Stimulated activated CD8-positive, alpha-beta memory T cell treated with anti-CD3 and anti-CD28 coated beads, Interleukin-7, amount 100 ng/mL, for 1 hour (primary cell): ENCODE results near the gene PLEKHG5.
A peak's percentile ranks its signal among the peaks of the same experiment; 100 is the strongest.

Experiments used
- DNase-seq, 2 donors: peaks; one replicate each; pipeline ENCODE4 v3.0.0-alpha.2; 2020; ENCODE audit warnings: low read depth in 2 of 2

The PLEKHG5 gene

DNA sequence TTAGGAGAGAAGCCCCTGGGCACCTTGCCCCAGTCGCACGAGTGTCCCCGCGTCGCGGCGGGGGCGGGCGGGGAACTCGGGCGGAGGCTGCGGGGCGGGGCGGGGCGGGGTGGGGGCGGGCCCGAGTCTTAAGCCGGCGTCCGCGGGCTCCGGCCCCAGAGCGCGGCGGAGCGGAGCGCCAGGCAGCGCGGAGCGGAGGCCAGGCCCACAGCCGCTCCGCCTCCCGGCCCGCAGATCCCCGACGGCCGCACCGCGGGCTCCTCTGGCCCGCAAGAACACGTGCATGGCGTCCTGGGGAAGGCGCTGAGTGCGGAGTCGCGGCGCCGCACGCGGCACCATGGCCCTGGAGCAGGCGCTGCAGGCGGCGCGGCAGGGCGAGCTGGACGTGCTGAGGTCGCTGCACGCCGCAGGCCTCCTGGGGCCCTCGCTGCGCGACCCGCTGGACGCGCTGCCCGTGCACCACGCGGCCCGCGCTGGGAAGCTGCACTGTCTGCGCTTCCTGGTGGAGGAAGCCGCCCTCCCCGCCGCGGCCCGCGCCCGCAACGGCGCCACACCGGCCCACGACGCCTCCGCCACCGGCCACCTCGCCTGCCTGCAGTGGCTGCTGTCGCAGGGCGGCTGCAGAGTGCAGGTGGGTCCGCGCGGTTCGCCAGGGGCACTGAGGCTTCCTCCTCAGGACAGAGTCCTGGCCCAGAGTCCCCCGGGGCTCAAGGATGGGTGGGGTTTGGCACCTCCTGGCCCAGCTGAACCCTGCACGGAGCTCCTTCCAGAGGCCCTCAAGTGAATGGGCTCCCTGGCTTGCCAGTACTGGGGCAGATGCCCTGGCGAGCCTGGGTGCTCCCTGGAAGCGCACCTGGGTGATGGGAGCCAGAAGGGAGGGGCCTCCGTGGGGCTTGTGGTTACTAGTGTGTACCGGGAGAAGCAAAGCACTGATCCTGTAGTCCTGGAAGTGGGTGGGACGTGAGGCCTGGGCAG lies 66.6 kb downstream of the PLEKHG5 start, which contains the start of gene ESPN:
ESPN (plus strand) TSS at position 158 of the 975 bp plus-strand sequence; CDS start at position 338, 180 bp downstream.
- no peak for DNase-seq

DNA sequence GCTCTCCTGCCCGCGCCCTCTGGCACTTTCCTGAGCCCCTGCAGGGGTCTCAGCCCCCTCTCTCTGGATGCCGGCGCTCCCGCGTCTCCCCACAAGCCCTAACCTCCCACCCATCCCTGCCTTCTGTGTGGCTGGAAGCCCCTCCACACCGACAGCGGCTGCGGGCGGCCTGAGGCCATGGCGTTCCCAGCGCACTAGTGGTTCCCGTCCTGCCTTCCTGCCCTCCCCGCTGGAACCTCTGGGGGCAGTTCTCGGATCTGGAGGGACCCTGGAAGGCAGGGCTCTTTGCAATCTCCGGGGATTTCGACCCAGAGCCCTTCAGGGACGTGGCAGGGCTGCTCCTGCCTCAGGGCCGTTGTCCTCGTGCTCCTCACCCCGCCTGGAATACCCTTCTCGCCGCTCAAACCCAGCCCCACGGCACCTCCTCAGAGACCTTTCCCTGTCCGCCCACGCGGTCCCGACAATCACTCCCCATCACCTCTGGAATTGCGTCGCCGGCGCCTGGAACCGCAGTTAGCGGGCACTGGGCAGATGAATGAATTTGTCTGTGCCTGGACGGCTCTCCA lies 67.4 kb downstream of the PLEKHG5 start:
- no peak for DNase-seq

- peak; percentile 34 to 60 for DNase-seq
Measured at GRCh38 chr1:6423321-6423999, 68.0 kb downstream of the PLEKHG5 start.

- DNase-seq = no peak
Measured at GRCh38 chr1:6421266-6421665, 70.2 kb downstream of the PLEKHG5 start.

- no peak for DNase-seq
Measured at GRCh38 chr1:6420454-6421042, 70.9 kb downstream of the PLEKHG5 start.

DNA sequence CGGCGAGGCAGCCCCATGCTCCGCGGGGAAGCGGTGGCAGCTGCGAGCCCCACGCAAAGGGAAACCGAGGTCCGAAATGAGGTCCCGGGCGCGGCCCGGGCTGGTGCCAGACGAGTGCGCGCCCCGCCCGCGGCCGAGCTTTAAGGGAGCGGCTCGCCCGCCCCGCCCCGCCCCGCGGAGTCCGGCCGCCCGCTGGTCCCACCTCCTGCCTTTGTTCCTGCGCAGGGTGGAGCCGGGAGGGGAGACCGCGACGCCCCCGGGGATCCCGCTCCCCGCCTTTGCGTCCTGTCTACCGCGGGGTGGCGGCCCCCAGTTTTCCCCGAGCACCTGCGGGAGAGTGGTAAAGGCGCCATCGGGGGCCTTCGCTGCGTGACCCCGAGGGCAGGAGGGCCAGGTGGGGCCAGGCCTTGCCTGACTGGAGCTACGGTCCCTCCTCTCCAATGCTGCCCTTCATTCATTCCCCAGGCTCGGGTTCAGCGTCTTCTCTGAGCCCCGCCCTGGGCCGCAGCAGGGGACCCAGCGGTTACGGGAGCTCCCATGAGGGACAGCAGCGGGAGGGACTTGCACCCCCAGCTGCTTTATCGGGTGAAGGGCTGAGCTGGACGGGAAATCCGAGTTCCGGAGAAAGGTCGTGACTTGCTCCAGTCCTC lies 71.5 kb downstream of the PLEKHG5 start, which contains the start of gene HES2:
HES2 (minus strand) TSS at position 116 of the 650 bp plus-strand sequence; CDS start at position 17, 99 bp downstream.
- no peak for DNase-seq

DNA sequence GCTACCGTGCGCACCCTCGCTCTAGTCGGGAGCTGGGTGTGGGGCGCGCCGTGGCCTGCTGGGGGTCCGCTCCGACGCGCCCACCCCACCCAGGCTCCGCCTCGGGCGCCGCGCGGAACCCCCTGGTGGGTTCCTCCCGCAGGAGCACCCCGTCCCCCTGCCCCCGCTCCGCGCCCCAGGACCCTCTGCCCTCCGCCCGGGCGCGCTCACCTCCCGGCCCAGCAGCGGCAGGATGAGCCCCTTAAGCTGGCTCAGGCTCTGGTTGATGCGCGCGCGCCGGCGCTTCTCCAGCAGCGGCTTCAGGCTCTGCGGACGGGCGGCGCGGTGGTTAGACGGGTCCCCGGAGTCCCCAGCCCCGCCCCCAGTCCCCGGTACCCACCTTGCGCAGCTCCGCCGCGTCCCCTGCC lies 72.1 kb downstream of the PLEKHG5 start:
- DNase-seq = no peak

DNA sequence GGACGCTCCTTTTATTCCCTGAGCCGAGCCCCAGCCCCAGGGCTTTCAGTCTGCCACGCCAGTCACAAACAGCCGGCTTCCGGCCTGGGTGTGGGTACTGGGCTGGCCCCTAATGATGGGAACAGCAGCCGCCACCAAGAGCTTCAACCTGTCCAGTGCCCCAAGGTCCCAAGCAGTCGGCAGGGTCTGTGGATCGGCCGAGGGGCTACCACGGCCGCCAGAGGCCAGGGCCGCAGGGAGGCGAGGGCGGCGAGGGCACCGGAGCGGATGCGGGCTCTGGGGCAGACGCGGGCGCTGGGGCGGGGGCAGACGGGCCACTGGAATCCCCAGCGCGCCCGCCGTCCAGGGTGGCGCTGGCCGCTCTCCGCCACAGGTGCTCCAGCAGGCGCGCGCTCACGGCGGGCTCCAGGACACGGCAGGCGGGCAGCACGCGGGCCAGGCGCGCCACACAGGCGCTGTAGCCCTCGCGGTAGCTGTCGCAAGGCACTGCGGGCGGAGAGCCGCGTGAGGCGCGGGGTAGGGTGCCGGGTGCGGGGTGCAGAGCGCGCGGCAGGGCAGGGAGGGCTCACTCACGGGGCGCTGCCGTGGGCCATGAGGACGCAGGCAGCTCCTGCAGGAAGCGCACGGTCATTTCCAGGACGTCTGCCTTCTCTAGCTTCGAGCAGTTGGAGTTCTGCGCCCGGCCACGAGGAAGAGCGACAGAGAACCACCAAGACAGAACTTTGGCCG lies 72.6 kb downstream of the PLEKHG5 start:
- no peak for DNase-seq

GRCh38 chr1:6417961-6418667 lies 73.4 kb downstream of the PLEKHG5 start:
- no peak for DNase-seq
